Omental fat pad (tissue), 4 donors: ENCODE results near the gene TRAF3IP1. TPM values are rescaled to one million over a fixed set of nuclear protein-coding genes. Genes with fewer than 3 reads are reported as not detected.

Experiments used
- ATAC-seq: fragments of 150-250 bp; one replicate; pipeline ENCODE4 v1.9.1; 2016; ENCODE audit warnings: mild to moderate bottlenecking, moderate library complexity; ENCODE audit not compliant: low FRiP score
- DNase-seq: peaks from one replicate; pipeline ENCODE4 v3.0.0-alpha.2; 2019; ENCODE audit warnings: low spot score
- total RNA-seq, 4 donors: library from RNA; depleted of rRNA; stranded (reverse); fragments of >200 nt; gene quantifications; one replicate each; pipeline ENCODE4 v1.1.0, GENCODE V29; 2016
- TF ChIP-seq, protein P1 (sequence below), 3 donors: fragments of 450-650 bp; IDR thresholded peaks; one replicate each; pipeline ENCODE4 v1.5.1; 2016 to 2017; ENCODE audit warnings: antibody characterized with exemption in 3 of 3, mild to moderate bottlenecking in 3 of 3, moderate library complexity in 2 of 3

The TRAF3IP1 gene
- total RNA-seq, 4 donors from 2014 or later: 8.4 to 15.9 (median 12.5) TPM

- ATAC-seq: no peak
- TF ChIP-seq, protein P1, sequence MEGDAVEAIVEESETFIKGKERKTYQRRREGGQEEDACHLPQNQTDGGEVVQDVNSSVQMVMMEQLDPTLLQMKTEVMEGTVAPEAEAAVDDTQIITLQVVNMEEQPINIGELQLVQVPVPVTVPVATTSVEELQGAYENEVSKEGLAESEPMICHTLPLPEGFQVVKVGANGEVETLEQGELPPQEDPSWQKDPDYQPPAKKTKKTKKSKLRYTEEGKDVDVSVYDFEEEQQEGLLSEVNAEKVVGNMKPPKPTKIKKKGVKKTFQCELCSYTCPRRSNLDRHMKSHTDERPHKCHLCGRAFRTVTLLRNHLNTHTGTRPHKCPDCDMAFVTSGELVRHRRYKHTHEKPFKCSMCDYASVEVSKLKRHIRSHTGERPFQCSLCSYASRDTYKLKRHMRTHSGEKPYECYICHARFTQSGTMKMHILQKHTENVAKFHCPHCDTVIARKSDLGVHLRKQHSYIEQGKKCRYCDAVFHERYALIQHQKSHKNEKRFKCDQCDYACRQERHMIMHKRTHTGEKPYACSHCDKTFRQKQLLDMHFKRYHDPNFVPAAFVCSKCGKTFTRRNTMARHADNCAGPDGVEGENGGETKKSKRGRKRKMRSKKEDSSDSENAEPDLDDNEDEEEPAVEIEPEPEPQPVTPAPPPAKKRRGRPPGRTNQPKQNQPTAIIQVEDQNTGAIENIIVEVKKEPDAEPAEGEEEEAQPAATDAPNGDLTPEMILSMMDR (IDR thresholded peaks at IDR 0.05): no peak
- DNase-seq: no peak
Observed at GRCh38 chr2:238284802-238285515, 35.4 kb upstream of the TRAF3IP1 start.

DNA sequence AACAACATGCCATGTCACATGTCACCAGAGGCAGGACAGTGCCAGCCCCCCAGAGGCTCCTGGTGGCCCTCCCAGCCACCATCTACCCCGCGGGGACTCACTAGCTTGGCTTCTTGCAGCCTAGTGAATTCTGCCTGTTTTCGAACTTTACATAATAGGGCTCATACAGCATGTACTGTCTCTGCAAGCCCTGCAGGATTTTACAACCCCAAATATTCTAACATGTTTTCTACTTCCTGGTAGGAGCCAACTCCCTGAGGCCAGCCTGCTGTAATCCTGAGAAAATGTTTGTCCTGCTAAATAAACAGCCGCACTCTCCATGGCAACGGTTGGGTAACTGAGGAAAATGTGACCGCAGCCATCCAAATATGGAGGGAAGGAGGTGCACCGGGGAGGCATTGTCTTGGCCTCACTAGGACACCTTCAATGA is 34.6 kb upstream of the TRAF3IP1 start:
- TF ChIP-seq, protein P1 (IDR thresholded peaks at IDR 0.05): no peak

GRCh38 chr2:238286095-238286494 is 34.2 kb upstream of the TRAF3IP1 start:
- DNase-seq (no peak), ATAC-seq (no peak)
- TF ChIP-seq, protein P1 (IDR thresholded peaks at IDR 0.05): no peak

More for the DNA sequence above, 34.6 kb upstream of the TRAF3IP1 start:
- DNase-seq (peak; percentile 67), ATAC-seq (peak; percentile 2)

DNA sequence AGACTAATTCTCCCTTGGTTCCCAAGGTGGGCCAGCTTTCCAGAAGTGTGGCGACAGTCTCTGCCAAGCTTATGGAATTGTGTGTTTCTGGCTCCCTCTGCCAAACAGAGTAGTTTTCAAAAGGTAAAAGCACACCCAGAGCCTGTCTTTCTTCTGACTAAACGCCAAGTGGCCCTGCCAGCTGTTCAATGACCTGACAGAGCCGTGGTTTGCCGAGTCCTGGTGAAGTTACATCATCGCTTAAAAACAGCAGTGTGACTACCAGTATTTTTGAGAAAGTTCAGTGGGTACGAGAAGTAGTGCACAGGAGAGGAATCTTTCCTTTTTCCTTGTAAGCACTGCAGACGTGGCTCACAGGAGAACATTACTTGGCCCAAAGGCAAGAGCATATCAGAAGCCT is 33.8 kb upstream of the TRAF3IP1 start:
- TF ChIP-seq, protein P1 (IDR thresholded peaks at IDR 0.05): no peak
- DNase-seq (no peak), ATAC-seq (no peak)

- no peak for ATAC-seq
- TF ChIP-seq, protein P1 (IDR thresholded peaks at IDR 0.05): no peak
Observed at GRCh38 chr2:238286987-238287736, 33.2 kb upstream of the TRAF3IP1 start.

DNA sequence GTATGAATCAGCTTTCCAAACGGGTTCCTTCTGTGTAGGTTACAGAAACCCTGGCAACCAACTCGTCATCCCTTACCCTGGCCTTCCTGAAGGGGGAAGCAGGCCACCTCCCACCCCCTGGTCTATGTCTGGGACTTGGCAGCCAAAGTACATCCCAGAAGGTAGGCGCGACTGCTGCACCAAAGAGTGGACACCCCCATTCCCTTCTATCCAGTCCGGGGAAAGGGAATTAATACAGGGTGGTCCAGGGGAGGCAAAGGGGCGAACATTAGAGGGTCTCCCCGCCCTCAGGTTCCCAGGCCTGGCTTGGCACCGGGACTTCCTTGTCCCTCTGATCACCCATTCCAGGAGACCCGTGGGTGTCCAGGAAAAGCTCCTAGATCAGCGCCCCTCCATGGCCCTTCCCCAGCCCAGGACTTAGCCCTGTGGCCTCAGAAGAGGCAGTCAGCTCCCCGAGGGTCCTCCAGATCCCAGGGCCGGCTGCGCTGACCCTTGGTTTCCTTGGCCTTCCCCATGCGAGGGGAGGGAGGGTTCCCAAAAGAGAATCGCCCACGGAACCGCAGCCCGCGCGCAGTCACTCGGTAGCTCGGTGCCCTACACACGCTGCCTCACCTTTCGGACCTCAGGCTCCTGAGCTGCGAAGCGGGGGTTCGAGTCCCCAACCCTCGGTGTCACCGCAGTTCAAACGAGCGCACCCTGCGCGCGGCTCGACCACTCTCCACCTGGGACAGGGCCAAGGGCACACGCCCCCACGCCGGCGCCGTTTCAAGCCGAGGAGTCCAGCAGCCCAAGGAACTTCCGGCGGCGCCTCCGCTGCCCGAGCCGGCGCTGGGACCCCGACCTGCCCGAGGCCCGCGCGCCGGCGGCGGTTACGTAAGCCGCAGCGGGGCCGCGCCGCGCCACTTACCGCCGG is 32.3 kb upstream of the TRAF3IP1 start, which contains the start of gene PER2:
PER2 (minus strand) TSS at position 874 of the 913 bp plus-strand sequence. CDS start 10,674 bp downstream, outside the sequence.
- TF ChIP-seq, protein P1 (IDR thresholded peaks at IDR 0.05): no peak
- ATAC-seq (peak; percentile 67), DNase-seq (peak; percentile 48)

More at GRCh38 chr2:238286987-238287736, 33.2 kb upstream of the TRAF3IP1 start:
- DNase-seq: no peak
